ENCODE results near the gene LDLRAD3.

Gene LDLRAD3

GRCh38 chr11:36213393-36213840 is 269.6 kb downstream of the LDLRAD3 start:
- DNase-seq (ENCODE audit: low read depth) = no peak

- no peak for DNase-seq (ENCODE audit: low read depth)
Observed at GRCh38 chr11:36214480-36214879, 270.6 kb downstream of the LDLRAD3 start.

DNA sequence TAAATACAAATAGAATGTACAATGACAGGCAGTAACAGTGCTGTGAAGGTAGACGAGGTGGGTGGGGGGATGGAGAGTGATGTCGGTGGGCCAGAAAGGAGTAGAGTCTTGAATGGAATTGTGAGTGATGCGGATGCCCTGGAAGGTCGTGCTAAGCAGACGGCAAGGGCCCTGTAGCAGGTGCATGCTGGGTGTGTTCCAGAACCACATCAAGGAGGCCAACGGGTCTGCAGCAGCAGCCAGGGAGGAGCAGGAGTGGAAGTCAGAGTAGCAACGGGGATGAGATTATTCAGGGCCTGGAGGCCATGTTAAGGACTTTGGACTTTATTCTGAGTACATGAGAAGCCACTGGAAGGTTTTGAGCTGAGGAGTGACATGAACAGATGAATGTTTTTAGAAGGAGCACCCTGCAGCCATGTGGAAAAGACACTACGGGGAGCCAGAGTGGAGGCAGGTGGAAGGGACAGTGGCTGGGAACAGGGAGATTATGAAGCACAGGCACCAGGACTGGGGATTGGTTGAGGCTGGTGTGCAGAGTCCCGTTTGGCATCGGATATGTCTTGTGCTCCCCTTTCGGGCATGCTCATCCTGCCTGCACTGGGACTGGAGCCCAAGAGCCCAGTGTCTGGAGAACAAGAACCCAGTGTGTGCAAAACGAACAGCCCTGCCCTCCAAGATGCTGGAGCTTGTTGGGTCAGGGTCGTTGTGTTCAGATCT is 271.3 kb downstream of the LDLRAD3 start:
- DNase-seq (ENCODE audit: low read depth) = no peak

DNA sequence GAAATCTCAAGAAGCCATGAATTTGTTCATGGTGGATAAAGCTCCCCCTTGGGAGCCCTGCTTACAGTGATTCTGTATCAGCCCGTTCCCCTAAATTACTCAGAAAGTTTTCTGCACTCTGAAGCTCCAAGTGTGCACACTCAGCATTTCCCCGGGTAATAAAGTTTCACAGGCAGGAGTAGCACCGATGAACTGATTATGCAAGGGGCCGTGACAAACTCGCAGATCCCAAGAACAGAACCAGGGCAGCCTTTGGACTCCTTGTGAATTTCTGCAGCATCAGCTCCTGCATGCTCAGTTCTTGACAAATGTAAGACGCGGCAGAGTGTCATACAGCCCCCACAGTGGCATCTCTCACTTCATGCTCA is 271.8 kb downstream of the LDLRAD3 start:
- no peak for DNase-seq (ENCODE audit: low read depth)

- DNase-seq (ENCODE audit: low read depth) = no peak
Observed at GRCh38 chr11:36216061-36216615, 272.3 kb downstream of the LDLRAD3 start.

GRCh38 chr11:36218283-36218921 is 274.5 kb downstream of the LDLRAD3 start:
- no peak for DNase-seq (ENCODE audit: low read depth)

GRCh38 chr11:36219996-36220395 is 276.1 kb downstream of the LDLRAD3 start:
- DNase-seq (ENCODE audit: low read depth) = no peak

DNA sequence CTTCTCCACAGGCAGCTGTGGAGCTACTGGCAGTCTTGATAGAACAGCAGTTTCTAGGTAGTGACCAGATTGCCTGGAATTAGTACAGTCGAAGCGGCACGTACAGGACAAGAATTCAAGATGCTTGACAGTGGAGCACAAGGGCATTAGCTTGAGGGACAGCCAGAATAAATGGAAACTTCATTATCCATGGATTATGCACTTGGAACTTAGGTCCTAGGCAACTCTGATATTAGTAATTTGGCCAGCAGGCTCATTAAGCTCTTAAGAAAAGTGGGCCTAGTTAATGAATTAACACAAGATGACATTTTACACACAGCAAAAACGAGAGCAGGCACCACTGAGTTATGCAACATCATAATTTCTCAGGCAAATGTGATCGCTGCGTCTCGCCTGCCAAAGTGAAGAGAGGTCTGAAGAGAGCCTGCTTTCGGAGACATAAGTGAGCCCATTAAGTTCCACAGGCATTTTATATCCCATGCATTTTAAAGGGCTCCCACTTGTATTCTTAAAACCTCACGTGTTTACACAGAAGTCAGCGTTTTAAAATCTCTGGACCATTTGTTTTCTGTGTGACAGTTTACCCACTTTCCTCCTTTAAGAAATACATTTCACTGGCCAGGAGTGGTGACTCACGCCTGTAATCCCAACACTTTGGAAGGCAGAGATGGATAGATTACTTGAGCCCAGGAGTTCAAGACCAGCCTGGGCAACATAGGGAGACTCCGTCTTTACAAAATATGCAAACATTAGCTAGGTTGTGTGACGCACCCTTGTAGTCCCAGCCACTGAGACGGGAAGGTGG is 279.2 kb downstream of the LDLRAD3 start:
- DNase-seq (ENCODE audit: low read depth) = peak; percentile 77

- DNase-seq (ENCODE audit: low read depth) = no peak
Observed at GRCh38 chr11:36224209-36224882, 280.5 kb downstream of the LDLRAD3 start.

DNA sequence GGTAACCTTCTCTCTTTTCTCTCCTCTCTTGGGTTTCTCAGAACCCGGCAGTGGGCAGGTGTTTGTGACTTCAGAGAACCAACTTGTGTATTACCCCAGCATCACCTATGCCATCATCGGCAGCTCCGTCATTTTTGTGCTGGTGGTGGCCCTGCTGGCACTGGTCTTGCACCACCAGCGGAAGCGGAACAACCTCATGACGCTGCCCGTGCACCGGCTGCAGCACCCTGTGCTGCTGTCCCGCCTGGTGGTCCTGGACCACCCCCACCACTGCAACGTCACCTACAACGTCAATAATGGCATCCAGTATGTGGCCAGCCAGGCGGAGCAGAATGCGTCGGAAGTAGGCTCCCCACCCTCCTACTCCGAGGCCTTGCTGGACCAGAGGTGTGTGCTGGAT is 283.2 kb downstream of the LDLRAD3 start:
- DNase-seq (ENCODE audit: low read depth) = no peak

DNA sequence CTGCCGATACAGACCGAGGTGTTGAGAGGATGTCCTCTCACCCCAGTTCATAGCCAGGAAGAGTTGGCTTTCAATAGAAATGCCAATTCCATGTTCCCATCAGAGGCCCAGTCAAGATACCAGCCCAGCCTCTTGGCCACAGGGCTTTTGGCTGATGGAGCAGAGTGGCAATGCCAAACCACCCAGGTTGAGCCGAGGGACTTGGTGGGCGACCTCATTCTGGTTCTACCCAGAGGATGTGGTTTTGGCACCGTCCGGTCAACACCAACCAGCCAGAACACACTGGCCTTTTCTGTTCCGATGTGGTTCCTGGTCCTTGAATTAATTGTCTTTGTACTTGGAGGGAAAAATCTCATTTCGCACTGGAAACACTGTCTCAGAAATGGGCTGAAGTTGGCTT is 284.8 kb downstream of the LDLRAD3 start:
- DNase-seq (ENCODE audit: low read depth) = no peak

DNA sequence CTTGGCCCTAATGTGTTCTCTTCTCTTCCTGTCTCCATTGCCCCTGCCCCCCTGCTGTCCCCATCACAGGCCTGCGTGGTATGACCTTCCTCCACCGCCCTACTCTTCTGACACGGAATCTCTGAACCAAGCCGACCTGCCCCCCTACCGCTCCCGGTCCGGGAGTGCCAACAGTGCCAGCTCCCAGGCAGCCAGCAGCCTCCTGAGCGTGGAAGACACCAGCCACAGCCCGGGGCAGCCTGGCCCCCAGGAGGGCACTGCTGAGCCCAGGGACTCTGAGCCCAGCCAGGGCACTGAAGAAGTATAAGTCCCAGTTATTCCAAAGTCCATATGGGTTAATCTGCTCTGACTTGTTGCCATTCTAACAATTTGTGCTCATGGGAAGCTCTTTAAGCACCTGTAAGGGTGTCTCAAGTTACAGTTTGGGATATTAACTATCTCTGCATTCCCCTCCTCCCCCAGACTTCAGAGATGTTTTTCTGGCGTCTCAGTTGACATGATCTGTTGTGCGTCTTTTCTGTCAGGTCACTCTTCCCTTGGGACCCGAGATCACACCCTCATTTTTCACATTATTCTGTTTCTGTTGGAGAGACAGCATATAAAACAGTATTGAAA is 285.3 kb downstream of the LDLRAD3 start:
- no peak for DNase-seq (ENCODE audit: low read depth)

DNA sequence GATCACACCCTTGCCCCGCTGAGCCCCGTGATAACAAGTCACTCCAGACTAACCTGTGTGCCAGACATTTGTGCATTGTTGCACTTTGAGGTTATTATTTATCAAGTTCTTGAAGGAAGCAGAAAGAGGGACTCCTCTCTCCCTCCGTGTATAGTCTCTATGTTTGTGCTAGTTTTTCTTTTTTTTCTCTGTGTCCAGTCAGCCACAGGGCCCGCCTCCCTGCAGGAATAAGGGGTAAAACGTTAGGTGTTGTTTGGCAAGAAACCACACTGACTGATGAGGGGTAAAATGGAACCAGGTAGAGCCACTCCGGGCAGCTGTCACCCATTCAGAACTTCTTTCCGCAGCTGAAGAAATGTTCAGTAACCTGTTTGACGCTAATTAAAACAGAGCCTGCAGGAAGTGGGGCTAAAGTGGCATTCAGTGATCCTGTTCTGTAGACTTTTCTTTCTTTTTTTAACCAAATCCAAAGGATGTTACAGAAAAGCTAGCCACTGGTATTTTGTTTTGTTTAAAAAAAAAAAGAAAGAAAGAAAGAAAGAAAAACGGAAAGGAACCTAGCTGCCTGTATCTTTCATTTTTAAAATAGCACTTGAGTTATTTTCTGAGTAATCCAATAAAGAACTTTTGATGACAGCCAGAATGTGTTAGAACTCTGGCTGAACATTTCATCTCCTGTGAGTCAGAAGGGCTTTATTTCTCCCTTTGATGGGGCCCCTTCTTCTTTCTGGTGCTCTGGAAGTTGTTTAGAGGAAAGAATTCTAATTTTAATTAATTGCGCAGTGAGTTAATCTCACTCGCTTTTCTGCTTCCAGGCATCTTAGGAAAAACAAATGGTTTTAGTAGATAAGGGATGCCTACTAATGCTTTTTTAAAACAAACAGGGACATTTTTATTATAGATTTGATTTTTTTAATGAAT is 287.2 kb downstream of the LDLRAD3 start:
- peak; percentile 94 for DNase-seq (ENCODE audit: low read depth)

DNA sequence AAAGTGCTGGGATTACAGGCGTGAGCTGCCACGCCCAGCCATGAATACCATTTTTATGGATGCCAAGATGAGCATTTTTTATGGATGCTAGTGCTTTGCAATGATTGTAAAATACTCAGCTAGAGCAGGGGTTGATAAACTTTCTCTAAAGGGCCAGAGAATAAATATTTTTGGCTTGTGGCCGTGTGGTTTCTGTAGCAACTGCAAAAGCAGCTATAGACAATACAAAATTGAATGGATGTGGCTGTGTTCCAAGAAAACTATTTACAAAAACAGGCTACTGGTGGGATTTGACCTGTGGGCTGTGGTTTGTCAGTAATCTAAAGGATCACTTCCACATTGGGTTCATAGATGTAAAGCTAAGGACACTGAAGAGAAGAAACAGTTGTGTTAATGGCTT is 289.3 kb downstream of the LDLRAD3 start:
- DNase-seq (ENCODE audit: low read depth) = peak; percentile 82

GRCh38 chr11:36234825-36235224 is 291.0 kb downstream of the LDLRAD3 start:
- DNase-seq (ENCODE audit: low read depth) = no peak

- DNase-seq (ENCODE audit: low read depth) = peak; percentile 55
Observed at GRCh38 chr11:36235750-36236149, 291.9 kb downstream of the LDLRAD3 start.

DNA sequence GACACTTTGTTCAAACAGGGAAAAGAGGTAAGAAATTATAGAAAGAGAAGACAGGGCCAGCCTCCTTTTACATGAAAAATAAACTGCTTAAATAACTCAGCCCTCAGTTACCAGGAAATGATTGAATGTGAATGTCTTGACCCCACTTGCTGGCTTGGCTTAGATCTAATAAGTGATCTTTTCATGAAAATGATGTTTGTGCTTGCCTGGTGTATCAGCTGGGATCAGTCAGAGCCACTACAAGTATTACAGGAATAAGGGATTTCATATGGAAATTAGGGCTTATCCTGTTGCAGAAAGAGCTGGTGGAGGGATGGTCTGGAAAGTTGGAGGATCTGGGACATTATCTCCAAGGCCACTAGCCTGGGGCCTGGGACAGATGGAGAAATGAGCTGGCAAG is 293.5 kb downstream of the LDLRAD3 start:
- DNase-seq (ENCODE audit: low read depth) = no peak

DNA sequence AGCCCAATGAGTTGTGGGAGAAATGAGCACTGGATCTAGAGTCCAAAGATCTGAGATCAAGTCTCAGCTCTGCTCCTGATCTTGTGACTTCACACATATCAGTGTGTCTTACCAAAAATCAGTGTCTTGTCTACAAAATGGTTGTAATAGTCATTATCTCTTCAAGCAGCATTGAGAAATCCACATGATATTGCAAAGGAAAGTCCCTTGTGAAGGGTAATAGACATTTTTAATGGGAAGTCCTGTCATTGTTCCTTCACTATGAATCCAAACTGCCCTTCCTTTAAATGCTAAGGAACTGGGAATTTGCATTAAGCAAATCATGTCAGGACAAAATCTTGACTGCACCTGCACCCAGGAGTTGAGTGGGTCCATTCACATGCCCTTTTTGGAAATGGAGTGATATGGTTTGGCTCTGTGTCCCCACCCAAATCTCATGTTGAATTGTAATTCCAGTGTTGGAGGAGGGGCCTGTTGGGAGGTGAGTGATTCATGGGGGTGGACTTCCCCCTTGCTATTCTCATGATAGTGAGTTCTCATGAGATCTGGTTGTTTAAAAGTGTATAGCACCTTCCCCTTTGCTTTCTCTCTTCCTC is 294.3 kb downstream of the LDLRAD3 start:
- no peak for DNase-seq (ENCODE audit: low read depth)

GRCh38 chr11:36238881-36239280 is 295.0 kb downstream of the LDLRAD3 start:
- DNase-seq (ENCODE audit: low read depth) = peak; percentile 28

GRCh38 chr11:36239636-36240035 is 295.8 kb downstream of the LDLRAD3 start:
- DNase-seq (ENCODE audit: low read depth) = no peak
